Left colon (tissue), 2 donors: ENCODE measurements around the gene ISG20. TPM values are rescaled to one million over a fixed set of nuclear protein-coding genes. Genes with fewer than 3 reads are reported as not detected.

Source experiments
- ATAC-seq: fragments of 200-7000 bp; cut with Tn5 transposase; one replicate; pipeline ENCODE4 v1.9.1; 2020; ENCODE audit warnings: mild to moderate bottlenecking, moderate library complexity
- DNase-seq, 2 donors: peaks; one replicate each; pipeline ENCODE4 v3.0.0-alpha.2; 2020
- intact Hi-C, 2 donors: fragments of 100-400 bp; cut with DNase I in 1 of 2; cut with micrococcal nuclease in 1 of 2; formaldehyde crosslinking; loops; one replicate each; pipeline versions ENCODE4 v1.11.2 to v1.14.0; 2022; cut with DNase I, micrococcal nuclease
- total RNA-seq, 2 donors: library from RNA; stranded (reverse); fragmentation: NEBNext Ultra II Directional; extraction: Animal tissue kit (Norgen Biotek cat#: 25700); gene quantifications; one replicate each; pipeline ENCODE4 v1.2.1, GENCODE V29; 2021
- donor health status: DM: no; HTN: no; CAD: no.
- donor health status: DM: yes; HTN: yes; CAD: no.

Gene ISG20
- total RNA-seq, 2 donors from 2014 or later, result 46.2 to 85.5 TPM

DNA sequence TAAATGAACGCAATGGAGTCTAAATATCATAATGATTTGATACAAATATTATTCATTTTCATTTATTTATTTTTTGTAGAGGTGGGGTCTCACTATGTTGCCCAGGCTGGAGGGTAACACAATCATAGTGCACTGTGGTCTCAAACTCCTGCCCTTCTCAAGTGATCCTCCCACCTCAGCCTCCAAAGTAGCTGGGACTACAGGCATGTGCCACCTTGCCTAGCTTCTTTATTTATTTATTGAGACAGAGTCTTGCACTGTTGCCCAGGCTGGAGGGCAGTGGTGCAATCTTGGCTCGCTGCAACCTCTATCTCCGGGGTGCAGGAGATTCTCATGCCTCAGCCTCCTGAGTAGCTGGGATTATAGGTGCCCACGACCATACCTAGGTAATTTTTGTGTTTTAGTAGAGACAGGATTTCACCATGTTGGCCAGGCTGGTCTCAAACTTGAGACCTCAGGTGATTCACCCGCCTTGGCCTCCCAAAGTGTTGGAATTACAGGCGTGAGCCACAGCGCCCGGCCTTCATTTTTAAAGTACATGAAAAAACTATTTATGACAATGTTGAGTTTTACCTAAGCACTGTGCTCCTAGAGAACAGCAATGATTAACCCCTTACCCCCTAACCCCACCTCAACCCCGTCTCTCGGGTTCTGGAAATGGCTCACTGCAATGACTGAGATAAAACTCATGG is 21.6 kb upstream of the ISG20 start:
- DNase-seq, result no peak
- intact Hi-C loops, result no loop called here
- no peak for ATAC-seq

DNA sequence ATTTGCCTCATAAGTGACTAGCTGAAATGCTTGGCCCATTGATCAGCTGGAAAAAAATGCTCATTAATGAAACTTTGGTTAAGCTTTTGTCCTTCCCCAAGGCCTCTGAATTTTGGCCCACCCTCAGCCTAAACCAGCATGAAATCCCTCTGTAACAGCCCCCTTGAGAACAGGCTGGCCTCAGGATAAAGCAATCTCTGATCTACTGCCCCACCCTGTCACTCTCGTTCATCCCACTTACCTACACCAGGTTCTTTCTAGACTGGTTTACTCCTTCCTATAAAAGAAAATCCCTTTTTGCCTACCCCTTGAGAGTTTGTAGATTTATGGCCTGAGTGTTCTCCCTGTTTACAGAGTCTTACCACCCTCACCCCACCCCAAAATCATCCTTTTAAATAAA is 21.0 kb upstream of the ISG20 start:
- ATAC-seq (no peak), DNase-seq (no peak)
- intact Hi-C loops, result no loop called here

DNA sequence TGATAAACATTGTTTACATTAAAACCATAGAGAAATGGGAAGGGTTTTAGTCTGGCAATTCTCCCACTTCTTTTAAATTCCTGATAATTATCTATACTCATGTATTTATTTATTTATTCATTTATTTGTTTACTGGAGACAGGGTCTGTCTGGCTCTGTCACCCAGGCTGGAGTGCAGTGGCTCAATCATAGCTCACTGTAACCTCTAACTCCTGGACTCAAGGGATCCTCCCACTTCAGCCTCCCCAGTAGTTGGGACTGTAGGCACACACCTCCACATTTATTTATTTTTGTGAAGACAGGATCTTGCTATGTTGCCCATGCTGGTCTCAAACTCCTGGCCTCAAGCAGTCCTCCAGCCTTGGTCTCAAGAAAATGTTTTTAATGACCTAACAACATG is 20.1 kb upstream of the ISG20 start:
- ATAC-seq (no peak), DNase-seq (no peak)
- intact Hi-C loops, result no loop called here

DNA sequence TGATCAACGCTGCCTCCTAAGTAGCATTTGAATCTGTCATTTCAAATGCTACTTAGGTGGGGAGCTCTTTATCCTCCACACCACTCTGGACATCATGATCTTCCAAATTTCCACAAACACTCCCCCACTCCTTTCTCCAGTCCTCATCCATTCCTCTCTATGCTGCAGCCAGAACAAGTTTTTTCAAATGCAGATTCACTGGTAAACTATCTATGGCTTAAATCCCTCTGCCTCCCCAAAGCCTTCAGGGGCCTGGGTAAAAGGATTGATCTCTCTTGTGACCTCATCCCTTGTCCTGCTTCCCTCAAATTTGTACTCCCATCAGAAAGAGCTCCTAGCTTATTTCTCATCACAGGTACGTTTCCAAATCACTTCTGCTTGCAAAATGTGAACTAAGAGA is 19.0 kb upstream of the ISG20 start:
- intact Hi-C loops, result loop anchor here in 1 of 2 donors (10.0 kb wide), 1 partner anchor 145 kb away; no protein-coding TSS in a partner anchor
- no peak for ATAC-seq

DNA sequence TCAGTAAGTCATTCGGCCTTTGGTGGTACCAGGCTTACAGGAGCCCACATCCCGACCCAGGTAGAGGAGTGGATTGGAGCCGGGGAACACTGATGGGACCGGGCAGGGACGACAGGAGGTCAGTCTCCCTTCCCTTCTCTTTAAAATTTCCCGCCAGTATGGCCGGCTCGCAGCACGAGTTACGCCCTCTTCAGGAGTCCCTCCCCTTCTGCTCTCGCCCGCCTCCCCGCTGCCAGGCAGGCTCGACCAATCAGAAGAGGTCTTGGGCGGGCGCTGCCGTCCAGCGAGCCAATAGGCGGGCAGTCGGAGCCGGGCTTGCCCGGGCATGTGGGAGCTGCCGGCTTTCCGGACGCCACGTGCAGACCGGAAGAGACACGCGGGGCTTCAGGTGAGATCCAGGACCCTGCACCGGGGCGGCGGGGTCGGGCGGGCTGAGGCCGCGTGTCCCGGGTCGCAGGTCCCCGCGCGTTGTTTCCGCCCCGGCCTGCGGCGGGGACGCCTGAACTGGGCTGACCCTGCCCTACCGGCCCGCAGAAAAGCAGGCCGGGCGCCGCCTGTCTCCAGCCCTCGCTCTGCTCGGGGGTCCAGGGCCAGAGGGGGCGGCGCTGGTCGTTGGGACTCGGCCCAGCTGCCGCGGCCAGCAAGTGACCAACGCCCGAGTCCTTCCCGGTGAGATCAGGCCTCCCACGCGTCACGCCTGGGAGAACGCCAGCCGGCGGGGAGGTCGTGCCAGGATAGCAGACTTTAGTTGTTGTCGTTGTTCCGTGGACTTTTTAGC is 17.6 kb upstream of the ISG20 start, which contains the start of gene AEN:
Gene AEN (plus strand): TSS at position 346 of the 778 bp plus-strand sequence. CDS start 4,870 bp downstream, outside the sequence.
- intact Hi-C loops, result loop anchor here in 1 of 2 donors (10.0 kb wide), 1 partner anchor 146 kb away; no protein-coding TSS in a partner anchor
- peak; percentile 94 to 96 for DNase-seq
- peak; percentile 97 for ATAC-seq

More for the DNA sequence above, 19.0 kb upstream of the ISG20 start:
- DNase-seq, result no peak

DNA sequence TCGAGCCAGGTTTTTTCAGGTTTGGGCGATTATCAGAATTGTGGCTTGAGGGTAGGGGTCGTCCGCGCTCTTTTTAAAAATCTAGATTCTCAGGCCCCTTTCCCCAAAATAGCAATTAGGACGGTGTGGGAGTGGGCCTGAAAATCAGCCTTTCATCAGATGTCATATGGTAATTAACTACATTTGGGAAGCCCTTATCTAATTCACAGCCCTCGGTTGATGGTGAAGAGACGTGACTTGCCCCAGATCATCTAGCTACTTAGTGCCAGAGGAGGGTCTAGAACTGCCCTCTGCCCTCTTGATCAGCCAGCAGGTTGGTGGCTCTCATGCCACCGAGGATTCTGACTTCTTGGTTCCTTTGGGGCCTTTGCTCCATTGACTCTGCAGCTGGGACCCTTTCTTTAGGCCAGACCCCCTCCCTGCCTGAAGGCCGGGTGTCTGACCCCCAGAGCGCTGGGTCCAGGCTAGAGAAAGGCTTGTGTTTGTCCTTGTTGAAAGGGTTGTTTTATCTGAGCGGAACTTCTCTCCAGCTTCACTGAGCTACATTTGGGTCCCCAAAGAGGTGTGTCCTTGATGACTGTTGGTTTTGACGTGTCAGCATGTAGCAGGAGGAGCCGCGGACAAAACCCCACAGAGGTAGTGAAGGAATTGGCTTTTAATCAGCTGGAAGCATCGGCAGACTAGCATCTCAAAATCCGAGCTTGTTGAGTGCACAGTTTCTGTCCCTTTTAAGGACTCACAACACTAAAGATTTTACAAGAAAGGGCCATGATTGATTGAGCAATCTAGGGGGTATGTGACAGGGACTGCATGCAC is 16.8 kb upstream of the ISG20 start:
- intact Hi-C loops, result loop anchor here in 1 of 2 donors (10.0 kb wide), 1 partner anchor 147 kb away; no protein-coding TSS in a partner anchor
- peak; percentile 33 for ATAC-seq
- DNase-seq, result no peak

DNA sequence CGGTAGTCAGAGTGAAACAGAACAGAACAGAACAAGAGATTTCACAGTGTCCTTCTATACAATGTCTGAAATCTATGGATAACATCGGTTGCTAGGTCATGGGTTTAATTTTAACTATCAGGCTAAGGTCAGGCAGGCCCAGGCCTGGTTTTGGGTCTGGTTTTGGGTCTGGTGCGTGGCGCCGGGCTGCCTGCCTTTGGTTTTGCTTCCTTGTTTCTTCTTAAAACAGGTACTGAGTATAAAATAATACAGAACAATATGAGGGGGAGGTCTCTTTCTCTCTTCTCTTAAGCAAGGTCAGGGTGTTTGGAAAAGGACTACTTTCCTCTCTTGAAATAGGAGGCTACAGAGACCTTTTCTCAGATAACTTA is 16.2 kb upstream of the ISG20 start:
- intact Hi-C loops, result loop anchor here in 1 of 2 donors (10.0 kb wide), 1 partner anchor 148 kb away; no protein-coding TSS in a partner anchor
- no peak for ATAC-seq
- DNase-seq, result no peak

DNA sequence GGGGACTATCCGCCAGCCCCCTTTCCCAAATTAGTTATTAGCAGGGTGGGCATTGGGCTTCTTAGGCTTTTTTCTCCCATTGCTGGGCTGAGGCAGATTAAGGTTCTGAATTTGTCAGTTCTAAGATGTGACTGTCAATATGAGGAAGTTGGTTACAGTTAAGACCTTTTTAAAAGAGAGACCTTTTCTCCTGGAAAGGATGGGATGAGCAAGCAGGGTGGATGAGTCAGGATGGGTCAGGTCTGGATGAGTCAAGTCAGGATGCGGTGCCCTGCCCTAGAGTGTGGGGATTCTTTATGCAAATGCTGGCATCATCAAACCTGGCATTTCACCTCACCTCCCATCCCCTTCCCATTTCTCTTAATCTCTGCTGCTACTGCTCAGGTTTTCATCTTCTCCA is 15.8 kb upstream of the ISG20 start:
- no peak for ATAC-seq
- no peak for DNase-seq
- intact Hi-C loops, result loop anchor here in 1 of 2 donors (10.0 kb wide), 1 partner anchor 148 kb away; no protein-coding TSS in a partner anchor

DNA sequence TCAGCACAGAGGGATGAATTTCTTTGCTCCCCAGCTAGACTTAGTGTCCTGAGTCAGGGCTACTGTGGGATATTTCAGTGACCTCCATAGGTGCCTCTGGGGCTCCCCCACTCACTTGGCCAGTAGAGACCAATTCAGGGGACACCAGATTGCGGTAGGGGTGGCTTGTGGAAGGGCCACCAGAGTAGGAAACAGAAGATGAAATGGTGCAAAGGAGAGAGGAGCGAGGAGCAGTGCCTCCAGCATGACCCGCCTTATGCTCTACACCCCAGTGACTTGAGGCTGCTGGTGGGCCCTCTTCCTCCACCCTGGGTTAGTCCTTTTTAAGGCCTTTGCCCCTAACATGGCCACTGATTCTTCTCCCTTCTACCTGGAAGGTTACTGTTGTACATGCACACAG is 15.2 kb upstream of the ISG20 start:
- intact Hi-C loops, result loop anchor here in 1 of 2 donors (10.0 kb wide), 1 partner anchor 149 kb away; no protein-coding TSS in a partner anchor
- ATAC-seq (no peak), DNase-seq (no peak)

DNA sequence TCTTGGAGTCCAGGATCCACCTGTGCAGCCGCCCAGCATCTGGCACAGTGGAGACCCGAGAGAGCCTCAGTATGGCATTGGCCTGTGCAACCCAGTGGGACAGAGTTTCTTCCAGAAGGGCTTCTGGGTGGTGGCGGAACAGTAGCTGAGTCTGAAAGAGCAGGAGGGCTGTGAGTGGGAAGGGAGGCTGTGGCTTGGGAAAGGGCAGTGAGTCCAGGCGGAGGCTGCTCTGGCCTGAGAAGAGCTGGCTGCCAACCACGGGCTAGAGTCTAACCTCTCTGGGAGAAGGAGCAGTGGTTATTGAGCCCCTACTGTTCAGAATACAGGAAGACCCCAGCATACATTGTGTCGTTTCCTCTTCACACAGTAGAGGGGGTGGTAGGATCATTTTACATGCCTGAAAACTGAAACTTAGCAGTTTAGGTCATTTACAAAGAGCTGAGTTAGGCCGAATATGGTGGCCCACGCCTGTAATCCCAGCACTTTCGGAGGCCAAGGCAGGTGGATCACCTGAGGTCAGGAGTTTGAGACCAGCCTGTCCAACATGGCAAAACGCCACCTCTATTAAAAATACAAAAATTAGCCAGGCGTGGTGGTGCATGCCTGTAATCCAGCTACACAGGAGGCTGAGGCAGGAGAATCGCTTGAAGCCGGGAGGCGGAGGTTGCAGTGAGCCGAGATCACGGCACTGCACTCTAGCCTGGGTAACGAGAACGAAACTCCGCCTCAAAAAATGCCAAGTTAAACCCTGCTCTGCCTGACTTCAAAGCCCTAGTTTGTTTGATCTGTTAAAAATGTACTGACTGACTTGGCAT is 14.5 kb upstream of the ISG20 start:
- ATAC-seq (peak; percentile 13), DNase-seq (no peak)
- intact Hi-C loops, result loop anchor here in 1 of 2 donors (10.0 kb wide), 1 partner anchor 150 kb away; no protein-coding TSS in a partner anchor

DNA sequence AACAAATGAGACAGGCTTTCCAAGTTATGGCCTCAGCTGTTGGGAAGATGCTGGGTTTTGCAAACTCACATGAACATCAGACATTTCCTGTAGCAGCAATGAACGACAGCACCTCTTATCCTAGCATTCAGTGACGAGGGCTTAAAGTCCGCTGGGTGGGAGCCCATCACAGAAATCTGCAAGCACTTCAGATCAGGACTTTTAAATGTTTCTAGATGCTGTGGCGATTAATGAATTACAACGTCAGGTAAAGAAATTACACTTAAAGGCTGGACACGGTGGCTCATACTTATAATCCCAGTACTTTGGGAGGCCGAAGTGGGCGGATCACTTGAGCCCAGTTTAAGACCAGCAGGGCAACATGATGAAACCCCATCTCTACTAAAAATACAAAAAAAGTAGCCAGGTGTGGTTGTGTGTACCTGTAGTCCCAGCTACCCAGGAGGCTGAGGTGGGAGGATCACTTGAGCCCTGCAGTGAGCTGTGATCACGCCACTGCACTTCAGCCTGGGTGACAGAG is 13.8 kb upstream of the ISG20 start:
- intact Hi-C loops, result loop anchor here in 1 of 2 donors (10.0 kb wide), 1 partner anchor 150 kb away; no protein-coding TSS in a partner anchor
- ATAC-seq, result no peak
- DNase-seq, result no peak

DNA sequence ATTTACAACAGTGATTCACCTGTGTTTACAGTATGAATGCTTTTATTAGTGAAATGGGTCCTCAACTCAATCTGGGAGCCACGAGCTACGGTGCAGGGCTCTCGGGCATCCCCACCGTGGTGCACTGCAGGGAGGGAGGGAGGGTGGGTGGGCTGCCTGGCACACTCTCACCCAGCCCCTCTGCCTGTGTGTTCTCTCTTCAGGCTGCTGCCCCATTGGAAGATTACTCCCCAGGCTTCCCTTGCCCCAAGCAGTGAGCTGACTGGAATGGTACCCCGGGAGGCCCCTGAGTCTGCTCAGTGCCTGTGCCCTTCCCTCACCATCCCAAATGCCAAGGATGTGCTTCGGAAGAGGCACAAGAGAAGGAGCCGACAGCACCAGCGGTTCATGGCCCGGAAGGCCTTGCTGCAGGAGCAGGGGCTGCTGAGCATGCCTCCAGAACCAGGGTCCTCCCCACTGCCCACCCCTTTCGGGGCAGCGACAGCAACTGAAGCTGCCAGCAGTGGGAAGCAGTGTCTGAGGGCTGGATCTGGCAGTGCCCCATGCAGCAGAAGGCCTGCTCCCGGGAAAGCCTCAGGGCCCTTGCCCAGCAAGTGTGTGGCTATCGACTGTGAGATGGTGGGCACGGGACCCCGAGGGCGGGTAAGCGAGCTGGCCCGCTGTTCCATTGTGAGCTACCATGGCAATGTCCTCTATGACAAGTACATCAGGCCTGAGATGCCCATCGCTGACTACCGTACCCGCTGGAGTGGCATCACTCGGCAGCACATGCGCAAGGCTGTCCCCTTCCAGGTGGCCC is 12.7 kb upstream of the ISG20 start:
- no peak for ATAC-seq
- no peak for DNase-seq
- intact Hi-C loops, result loop anchor here in 1 of 2 donors (10.0 kb wide), 1 partner anchor 151 kb away; no protein-coding TSS in a partner anchor

DNA sequence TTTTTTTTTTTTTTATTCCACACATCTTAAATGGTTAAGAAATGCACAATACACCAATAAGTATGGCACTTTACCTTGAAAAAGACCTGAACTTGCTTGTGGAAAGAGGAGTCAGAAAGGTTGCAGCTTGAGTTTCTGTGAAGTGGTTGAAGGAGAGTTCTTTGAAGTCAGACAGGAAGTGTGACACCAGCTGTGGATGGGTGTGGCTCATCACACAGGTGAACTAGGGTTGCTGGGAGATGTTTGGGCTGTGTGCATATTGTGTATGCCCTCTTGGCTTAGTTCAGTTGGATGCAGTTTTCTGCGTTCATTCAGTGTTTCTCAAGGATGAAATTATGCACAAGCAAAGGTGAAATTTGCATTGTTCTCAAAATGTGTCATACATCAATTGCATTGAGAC is 11.4 kb upstream of the ISG20 start:
- DNase-seq (peak; percentile 62 to 71), ATAC-seq (peak; percentile 64)
- intact Hi-C loops, result loop anchor here in 1 of 2 donors (10.0 kb wide), 1 partner anchor 153 kb away; no protein-coding TSS in a partner anchor

DNA sequence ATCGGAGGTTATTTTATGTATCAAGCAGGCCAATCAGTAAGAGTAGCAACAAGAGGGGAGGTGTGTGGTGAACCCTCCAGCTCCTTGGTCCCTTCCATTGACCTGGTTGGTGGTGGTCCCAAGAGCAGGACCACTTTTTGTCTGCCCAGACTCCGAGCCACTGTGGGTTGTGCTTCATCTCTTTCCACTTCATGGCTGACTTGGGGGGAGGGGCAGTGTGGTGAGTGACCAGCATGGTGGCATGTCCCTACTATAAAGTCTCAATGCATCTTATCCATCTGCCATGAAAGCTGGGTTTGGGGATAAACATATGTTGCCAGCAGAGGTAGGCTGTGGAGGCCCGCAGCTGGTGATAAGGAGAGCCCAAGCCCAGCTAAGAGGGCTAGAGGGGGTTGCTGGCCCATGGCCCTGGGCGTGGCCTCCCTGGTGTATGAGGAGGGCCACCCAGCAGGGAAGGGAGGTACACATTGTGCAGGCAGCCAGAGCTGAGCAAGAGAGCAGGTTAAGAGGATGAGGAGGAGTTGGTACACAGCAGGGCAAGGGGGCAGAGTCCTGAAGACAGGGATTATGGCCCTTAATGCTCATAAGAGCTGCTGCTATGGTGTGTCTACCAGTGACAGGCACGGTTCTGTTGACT is 10.7 kb upstream of the ISG20 start:
- intact Hi-C loops, result loop anchor here in 1 of 2 donors (10.0 kb wide), 1 partner anchor 153 kb away; no protein-coding TSS in a partner anchor
- ATAC-seq, result no peak
- no peak for DNase-seq

DNA sequence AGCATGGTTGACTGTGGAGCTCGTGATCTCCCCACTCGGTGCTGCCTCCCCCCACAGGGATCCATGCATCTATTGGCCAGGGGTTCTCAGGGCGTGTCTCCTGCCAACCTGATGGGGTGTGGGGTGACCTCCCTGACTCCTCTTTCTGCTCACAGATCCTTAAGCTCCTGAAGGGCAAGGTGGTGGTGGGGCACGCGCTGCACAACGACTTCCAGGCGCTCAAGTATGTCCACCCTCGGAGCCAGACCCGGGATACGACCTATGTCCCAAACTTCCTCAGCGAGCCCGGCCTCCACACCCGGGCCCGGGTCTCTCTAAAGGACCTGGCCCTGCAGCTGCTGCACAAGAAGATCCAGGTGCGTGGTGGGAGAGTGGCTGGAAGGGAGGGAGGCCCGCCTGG is 9.7 kb upstream of the ISG20 start:
- ATAC-seq (no peak), DNase-seq (no peak)
- intact Hi-C loops, result loop anchor here in 1 of 2 donors (10.0 kb wide), 1 partner anchor 154 kb away; no protein-coding TSS in a partner anchor

DNA sequence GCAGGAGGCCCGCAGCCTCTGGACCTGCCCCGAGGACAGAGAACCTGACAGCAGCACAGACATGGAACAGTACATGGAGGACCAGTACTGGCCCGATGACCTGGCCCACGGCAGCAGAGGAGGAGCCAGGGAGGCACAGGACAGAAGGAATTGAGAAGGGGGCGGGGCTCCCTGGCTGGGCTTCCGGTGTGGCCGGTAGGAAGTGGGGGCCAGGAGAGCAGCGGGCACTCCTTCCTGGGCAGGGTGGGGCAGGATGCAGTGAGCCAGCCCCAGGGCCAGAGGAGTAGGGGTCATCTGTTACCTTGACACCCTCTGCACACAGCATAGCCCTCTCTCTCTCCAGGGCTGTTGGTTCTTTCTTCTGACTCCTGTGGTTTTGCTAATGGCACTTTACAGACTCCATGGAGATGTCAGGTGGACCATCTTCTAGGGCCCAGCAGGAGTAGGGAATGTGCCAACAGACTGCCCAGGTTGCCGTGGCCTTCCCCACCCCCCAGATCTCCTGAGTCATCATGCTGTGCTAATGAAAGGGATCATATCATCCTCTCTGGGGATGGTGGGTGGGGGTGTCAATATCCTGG is 8.6 kb upstream of the ISG20 start:
- peak; percentile 57 to 59 for DNase-seq
- intact Hi-C loops, result no loop called here
- ATAC-seq, result peak; percentile 79
